C1 segment of cervical spinal cord (tissue), 14 donors: ENCODE measurements around the gene DRC1.

Source experiments
- DNase-seq, 14 donors: peaks; one replicate each; lab custom pipeline; 2025; lab: John Stamatoyannopoulos, UW

The DRC1 gene

GRCh38 chr2:26492749-26493515, 91.2 kb downstream of the DRC1 start:
- DNase-seq, result no peak

DNA sequence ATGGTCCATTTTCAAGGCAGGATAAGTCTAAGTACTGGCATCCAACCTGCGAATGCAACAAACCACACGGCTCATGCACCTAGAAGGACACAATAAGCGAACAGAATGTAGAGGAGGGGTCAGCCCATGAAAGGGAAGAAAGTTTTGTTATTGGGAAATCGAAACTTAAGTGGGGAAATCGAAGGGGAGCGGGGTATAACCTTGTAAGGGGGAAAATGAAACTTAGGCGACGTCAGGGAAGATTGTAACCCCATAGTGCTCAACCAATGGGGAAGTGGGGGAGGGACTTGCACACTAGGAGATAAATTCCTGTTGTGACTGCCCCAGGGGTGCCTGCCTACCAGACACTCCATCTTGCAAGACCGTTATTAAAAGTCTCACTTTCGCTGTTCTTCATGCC, 91.8 kb downstream of the DRC1 start:
- no peak for DNase-seq

DNA sequence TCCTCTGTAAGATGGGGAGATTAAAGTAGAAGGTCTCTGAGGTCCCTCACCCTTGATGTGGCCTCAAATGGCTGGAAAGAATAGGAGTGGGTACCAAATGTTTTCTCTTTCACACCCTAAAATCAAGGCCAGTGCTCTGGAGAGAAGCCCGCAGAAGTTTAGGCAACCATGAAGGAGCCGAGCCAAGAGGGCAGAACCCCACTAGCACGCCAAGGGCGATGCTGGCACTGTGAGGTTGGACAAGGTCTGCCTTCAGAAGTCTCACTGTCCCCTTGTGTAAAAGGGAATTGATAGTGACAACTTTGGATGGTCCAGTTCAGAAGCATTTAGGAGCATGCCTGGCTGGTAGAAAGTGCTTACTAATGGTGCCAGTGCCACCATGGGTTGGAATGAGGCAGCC, 92.5 kb downstream of the DRC1 start:
- no peak for DNase-seq

- DNase-seq, result no peak
These were observed 93.2 kb downstream of the DRC1 start for GRCh38 chr2:26494891-26495290.

- DNase-seq, result no peak
These were observed 94.1 kb downstream of the DRC1 start for GRCh38 chr2:26495705-26496297.

DNA sequence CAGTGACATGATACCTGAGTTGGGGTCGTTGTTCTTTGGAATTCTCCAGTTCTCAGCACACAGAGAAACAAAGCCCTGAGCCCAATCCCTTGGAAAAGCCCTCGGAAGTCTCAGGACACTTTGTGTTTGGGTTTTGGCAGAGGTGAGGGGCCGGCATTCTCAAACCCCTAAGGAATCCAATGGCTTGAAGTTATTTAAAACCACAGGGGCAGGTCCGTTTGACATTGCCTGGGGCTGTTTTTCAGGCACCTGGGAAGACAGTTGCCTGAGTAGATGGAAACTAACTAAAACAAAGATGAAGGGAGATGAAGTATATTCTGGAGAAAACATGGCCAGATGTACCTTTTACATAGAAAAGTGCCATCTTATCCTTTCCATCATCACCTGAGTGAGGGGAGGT, 98.7 kb downstream of the DRC1 start:
- no peak for DNase-seq

DNA sequence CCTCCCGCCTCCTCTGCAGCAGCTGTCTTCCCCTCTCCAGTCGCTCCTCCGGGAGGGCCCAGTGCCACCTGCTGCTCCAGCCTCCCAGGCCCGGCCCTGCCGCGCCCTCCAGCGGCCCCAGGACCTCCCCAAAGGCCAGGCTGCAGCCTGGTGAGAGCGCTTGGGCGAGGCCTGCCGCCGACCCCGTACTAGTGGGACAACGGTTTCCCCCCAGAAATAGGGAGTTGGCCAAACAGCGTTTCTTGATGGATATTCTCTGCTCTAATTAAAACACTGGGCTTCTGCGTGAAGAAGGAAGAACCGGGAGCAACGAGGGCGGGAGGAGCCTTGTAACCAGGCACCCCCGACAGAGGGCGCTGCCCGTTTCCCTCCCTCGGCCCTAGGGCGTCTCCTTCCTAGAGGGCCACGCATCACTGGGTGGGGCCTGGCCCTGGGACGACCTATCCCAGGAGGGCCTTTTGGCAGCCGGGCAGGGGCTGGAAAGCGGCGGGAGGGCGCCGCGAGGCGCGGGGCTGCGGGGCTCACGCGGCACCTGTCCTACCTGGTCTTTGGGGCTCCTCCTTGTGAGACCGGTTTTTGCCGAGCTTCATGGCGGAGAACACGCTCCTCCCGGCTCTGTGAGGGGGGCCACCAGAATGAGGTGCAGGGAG, 101.6 kb downstream of the DRC1 start:
- DNase-seq, result peak in 13 of 14 donors; percentile 12 to 84 (median 53)

GRCh38 chr2:26504002-26504401, 102.3 kb downstream of the DRC1 start:
- peak in 1 of 14 donors; percentile 43 for DNase-seq

DNA sequence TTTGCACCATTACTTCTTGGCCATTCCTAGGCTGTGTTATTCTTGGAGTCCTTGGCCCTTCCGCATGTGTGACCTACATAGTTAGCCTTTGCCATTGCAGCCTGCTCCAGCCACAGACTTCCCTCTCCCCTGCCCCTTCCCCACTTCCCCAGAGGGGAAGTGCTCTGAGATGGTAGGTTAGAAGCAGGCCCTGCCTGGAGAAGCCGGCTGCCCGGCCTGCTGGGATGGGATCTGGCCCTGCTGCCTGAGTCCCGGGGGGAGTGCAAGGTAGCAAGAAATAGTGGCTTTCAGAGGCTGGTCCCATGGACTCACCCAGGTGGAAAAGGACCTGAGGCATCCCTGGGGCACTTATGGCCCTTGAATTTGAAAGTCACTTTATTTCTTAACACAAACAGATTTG, 104.6 kb downstream of the DRC1 start:
- no peak for DNase-seq
